ENCODE data around the gene ABCA7.

ABCA7 gene

DNA sequence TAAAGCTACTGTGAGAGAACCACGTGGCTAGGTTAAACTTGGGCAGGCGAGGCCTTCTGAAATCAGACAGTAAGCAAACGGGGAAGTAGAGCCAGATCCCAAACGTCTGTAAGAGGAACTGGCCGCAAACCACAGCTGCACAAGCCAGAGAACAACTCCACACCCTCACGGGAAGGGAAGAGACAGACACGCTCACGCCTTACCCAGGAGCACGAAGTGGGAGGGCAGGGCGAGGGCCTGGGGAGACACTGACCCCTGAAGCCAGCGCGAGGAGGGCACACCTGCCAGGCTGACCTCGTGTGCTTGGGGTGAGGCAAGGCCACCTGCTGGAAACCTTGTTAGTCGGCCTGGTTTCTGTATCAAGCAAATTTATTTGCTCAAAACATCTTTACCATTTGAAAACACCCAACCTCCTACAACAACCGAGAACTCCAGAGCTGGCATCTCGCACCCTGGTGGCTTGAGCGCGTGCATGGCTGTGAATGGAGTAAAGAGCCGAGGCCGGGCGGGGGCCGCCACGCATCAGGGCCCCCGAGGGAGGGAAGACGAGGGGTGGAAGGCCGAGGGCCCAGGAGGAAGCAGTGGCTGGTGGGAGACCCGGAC is 48.0 kb downstream of the ABCA7 start:
- no peak for DNase-seq (ENCODE audit: low spot score)

DNA sequence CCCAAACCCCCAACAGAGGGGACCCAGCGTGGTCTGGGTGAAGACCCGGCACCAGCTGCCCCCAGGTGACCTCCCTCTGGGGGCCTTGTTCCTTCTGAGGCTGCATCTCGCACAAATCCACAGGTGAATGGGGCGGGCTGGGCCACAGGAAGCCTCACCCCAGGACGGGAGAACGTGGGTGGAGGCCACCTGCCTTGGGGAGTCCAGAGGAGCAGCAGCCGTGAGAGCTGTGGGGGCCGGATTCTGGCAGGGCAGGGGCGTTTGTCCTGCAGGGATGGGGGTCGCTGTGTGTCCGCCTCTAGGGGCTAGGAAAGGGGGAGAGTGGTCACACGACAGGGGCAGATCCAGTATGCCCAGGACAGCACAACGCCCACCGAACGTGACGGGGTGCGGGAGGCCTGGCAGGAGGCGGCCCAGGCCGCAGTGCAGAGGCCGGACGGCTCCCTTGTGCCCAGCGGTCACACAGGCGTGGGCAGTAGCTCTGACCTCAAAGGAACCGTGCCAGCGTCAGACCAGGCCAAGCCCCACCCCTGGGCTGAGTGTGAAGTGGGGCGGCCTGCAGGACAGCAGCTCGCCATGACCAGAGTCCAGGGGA is 48.6 kb downstream of the ABCA7 start:
- DNase-seq (ENCODE audit: low spot score): no peak

DNA sequence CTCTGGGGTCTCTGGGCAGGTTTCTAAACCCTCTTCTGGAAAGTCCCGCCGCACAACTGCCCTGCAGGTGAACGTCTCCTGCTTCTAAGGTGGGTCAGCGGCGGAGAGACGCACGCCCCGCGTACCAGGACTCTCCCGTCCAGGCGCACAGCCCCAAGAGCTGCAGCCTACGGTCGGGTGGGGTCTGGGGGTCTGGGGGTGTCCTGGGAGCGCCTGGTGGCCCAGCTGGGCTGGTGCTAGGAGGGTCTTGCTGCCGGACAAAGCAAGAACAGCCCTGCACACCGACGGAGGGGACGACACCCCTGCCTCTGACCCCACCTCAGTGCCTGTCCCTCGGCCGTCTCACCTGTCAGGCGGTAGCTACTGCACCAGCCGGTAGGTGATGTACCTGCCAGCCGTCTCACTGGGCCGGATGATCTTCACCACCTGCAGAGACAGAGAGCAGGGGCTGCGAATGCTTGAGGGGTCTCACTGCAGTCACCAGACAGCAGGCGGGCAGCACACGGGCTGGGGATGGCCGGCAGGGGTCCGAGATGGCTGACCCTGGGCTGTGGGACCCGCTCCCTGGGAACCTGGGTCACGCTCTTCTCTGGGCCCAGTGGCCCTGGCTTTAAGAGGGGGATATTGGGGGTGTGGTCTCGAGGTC is 49.3 kb downstream of the ABCA7 start:
- no peak for DNase-seq (ENCODE audit: low spot score)

DNA sequence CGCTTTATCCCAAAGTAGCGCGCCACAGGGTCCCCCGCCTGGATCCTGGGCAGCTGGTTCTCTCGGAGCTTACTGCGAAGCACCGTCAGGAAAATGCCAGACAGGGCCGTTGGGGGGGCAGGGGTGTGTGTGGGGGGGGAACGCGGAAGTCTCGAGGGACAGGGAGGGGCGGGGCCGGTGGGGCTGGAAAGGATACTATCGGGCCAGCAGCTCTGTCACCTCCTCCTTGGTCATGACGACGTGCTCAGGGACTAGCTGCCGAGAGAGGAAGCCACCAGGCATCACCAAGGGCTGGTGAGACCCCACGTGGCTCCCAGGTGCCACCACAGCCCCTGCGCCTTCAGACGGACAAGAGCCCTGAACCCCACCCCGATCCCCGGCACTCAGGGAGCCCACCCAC is 50.0 kb downstream of the ABCA7 start:
- no peak for DNase-seq (ENCODE audit: low spot score)

DNA sequence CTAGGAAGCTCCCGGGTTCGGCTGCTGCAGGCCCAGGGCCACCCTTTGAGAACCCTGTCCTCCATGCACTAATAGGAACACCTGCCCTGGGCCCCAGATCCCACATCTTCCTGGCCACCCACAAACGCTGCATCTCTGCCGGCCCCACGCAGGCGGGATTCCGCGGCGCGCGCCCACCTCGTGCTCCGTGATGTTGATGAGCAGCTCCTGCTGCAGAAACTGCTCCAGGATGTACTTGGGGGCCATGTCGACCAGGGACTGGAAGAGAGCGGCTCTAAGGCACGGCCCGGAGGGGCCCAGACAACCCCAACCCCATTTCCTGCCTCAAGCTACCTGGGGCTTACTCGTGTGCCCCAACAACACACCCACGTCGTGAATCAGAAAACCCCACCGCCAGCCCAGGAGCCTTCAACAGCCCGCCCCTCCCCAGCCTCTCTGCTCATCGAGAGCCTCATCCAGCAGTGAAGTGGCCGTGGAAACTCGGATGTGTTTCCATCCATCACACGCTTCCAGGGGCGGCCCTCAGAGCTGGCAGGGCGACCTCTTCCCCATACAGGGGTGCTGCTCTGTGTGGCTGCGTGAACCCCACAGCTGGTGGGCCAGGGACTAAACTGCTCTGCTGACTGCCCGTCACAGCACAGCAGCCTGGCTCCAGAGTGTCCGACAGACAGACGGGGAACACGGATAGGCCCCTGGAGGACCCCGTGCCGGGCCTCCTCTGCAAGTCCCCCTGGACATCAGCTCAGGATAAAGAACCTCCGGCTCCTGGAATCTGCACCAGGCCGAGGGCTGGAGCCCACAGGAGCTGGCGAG is 51.0 kb downstream of the ABCA7 start:
- DNase-seq (ENCODE audit: low spot score): no peak

DNA sequence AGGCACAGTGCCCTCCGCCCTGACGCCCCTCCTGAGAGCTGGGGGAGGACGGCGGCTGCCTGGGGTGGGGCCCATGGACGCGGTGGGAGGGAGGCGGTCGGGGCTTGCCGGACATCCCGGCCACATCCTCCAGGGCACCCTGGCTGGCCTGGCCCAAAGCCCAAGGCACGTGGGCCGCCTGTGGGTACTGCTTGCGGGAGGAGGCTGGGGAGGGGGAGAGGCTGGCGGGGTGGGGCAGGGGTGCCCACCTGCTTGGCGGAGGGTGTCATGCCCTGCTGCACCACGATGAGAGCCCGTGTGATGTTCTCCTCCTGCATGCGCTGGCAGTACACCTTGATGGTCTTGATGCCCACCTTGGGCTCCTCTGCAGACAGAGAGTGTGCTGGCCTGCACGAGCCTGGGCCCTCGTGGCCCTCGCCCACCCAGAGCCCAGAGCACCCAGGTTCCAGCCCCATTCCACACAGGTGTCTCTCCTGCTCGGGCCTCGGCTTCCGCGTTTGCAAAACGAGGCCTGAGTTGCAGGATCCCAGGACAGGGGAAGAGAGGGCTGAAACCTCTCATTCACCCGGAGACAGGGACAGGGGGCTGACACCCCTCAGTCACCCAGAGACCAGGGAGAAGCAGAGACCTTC is 51.8 kb downstream of the ABCA7 start:
- no peak for DNase-seq (ENCODE audit: low spot score)

DNA sequence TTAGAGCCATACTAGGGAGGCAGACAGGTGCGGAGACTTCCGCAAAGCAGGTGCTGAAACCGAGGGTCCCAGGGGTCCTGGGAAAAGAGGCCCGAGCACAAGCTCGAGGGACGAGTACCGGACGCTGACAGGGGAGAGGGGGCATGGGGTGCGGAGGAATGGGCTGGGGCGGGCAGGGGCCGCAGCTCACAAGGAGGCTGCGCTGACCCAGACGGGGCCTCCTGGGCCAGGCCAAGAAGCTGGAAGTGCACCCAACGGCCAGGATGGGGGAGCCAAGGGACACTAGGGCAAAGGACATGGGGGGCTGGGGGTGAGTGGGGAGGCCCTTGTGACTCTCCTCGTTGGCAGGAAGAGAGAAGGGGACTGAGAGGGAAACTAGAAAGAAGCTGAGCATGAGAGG is 53.4 kb downstream of the ABCA7 start:
- no peak for DNase-seq (ENCODE audit: low spot score)

DNA sequence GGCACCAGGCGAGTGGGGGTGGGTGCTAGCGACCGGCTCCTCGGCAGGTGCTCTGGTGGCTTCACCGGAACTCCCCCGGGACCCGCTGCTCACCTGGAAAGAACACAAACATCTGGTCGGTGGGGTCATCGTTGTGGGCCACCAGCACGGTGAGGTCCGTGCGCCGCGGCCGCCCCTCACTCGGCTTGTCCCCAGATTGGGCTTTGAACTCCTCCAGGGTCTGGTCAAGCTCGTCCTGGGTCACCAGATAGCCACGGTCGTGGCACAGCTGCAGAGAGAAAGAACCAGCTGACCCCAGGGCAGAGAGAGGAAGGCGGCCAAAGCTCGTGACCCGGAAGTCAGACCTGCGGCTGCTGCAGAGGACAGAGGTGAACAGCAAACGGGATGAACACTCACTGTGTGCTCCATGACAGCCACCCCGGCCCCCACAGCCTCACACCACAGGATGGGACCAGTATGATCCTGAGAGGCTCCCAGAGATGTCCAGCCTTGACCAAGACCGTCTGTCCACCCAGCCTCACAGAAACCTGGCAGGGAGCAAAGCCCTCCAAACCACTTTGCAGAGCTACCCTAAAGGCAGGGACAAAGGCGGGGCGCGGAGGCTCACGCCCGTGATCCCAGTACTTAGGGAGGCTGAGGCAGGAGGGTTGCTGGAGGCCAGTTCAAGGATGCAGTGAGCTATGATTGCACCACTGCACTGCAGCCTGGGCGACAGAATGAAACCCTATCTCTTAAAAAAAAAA is 54.1 kb downstream of the ABCA7 start:
- DNase-seq (ENCODE audit: low spot score): no peak

DNA sequence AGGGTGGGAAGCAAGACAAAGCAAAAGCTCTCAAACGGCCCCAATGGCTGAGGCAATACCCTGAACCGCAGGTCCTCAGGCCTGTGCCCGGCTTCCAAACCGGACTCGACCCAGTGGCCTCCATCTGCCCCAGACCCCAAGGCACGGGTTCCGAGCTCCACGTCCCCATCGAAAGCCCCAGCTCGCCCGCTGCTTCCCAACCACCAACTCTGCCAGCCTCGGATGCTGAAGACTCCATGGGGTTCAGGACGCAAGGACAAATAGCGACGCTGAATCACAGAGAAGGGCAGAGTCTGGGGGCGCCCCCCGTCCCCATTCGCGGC is 54.7 kb downstream of the ABCA7 start:
- no peak for DNase-seq (ENCODE audit: low spot score)

DNA sequence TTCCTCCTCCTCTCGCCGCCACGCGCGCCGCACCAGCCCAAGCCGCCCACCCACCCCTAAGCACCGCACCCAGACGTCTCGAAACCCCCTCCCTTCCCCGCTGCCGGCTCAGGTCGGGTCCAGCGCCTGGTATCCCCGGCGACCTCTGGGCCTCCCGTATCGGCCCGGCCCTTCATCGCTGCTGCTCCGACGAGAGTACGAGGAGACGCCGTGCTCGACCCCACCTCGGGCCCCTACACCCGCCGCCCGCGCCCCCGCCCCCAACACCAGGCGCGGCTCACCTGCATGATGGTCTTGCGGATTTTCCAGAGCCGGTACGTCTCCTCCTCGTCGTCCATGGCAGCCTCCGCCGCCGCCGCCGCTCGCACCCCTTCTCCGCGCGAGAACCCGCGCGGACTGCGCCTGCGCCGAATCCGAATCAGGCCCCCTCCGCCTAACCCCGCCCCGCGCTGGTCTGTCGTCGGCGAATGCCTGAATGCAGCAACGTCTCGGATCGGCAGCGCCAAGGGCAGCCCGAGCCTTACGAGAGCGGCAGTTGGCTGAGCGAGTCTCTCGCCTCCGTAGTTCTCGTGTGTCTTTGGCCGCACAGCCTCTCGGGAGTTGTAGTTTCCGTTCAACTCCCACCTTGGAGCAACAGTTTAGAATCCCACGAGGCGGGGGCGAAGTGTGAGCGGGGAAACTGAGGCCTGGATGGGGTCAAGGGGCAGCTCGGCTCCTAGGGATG is 55.2 kb downstream of the ABCA7 start, which contains the start of gene POLR2E:
TSS of gene POLR2E (minus strand) at position 398 of the 724 bp plus-strand sequence. CDS start at position 338, 60 bp downstream.
- DNase-seq (ENCODE audit: low spot score): peak; percentile 98

DNA sequence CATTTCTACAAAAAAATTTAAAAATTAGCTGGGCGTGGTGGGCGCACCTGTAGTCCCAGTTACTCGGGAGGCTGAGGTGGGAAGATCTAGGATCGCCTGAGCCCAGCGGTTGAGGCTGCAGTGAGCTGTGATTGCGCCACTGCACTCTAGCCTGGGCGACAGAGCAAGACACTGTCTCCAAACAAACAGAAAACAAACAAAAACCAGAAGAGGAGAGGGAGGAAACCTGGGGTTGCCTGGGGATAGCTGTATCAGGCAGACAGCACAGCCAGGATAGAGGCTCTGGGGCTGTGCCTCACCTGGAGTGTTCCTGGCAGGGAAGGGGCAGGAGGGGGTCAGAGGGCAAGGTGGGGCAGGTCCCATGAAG is 57.9 kb downstream of the ABCA7 start:
- no peak for DNase-seq (ENCODE audit: low spot score)

DNA sequence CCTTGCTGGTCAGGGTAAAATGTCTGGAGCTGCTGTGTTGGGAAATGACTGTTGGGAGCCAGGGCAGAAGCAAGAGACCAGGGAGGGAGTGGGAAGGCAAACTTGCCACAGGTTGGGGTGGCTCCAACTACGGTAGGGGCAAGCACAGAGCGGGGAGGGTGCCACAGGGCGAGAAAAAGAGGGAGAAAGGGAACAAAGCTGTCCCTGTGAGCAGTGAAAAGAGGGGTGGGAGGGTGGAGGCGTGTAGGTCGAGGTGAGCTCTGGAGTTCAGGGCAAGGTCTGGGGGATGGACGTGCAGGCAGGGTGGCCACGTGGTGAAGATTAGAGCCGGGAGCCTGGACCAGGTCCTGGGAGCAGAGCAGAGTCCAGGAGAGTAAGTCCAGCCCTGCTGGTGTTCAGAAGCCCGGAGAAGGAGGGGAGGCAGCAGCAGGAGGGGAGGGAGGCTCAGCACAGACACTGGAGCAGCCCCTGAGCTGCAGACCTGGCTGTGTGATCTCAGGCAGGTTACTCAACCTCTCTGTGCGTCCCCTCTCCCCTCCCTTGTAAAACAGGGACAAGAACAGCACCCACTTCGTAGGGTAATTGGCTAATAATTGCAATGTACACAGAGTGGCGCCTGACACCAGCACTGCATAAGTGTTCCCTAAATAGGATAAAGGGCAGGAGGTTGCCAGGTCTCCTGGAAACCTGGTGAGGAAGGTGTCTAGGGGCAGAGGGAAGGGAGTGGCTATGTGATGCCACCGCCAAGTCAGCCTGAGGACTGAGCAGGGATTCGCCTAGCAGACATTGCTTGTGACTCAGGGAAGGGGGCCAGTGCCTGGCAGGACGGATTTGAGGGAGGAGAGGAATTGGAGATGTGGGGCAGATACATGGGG is 58.5 kb downstream of the ABCA7 start:
- no peak for DNase-seq (ENCODE audit: low spot score)

DNA sequence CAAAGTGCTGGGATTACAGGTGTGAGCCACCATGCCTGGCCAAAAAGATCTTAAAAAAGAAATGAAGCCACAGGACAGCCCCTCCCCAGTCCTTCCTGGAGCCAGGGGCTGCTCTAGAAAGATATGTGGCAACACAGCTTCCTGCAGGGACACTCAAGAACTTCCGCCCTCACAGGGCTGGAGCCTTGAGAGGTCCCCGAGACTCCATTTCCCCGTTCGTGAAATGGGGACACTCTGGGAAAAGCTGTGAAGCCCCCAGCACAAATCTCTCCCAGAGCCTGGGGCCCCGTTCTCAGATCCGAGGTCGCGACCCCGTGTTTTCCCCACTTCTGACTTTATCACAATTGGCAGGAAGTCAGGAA is 61.4 kb downstream of the ABCA7 start:
- no peak for DNase-seq (ENCODE audit: low spot score)

DNA sequence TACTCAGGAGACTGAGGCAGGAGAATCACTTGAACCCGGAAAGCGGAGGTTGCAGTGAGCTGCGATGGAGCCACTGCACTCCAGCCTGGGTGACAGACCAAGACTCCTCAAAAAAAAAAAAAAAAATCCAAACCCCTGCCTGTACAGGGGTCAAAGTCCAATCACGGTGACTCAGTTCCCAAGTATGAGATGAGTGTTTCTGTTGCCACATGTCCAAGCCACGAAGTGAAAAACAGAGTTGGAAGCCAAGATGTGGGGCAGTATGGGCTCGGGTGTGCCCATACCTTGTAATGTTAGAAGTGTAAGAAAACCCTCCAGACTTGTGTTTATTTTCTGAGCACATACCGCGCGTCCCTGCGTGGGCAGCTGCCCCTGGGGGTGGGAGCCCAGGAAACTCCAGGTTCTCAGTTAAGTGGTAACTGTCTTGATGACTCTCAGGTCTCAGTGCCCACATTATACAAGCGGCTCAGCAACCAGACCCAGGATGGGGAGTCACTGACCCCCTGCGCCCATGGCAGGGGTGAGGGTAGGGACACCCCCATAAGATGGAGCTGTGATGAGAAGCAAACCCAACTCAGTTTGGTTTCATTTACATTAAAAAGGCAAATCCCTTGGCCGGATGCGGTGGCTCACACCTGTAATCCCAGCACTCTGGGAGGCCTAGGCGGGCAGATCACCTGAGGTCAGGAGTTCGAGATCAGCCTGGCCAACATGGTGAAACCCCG is 62.7 kb downstream of the ABCA7 start:
- no peak for DNase-seq (ENCODE audit: low spot score)

DNA sequence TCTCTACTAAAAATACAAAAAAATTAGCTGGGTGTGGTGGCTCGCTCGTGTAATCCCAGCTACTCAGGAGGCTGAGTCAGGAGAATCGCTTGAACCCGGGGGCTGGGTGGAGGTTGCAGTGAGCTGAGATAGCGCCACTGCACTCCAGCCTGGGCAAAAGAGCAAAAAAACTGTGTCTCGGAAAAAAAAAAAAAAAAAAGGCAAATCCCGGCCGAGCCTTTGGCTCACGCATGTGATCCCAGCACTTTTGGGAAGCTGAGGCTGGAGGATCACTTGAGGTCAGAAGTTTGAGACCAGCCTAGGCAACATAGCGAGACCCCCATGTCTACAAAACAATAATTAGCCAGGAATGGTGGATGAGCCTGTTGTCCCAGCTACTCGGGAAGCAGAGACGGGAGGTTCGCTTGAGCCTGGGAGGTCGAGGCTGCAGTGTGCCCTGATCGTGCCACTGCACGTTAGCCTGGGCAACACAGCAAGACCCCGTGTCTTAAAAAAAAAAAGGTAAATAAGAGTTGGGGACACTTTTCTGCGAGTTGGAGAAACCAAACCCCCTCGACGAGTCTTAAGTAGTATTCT is 63.3 kb downstream of the ABCA7 start:
- DNase-seq (ENCODE audit: low spot score): no peak

DNA sequence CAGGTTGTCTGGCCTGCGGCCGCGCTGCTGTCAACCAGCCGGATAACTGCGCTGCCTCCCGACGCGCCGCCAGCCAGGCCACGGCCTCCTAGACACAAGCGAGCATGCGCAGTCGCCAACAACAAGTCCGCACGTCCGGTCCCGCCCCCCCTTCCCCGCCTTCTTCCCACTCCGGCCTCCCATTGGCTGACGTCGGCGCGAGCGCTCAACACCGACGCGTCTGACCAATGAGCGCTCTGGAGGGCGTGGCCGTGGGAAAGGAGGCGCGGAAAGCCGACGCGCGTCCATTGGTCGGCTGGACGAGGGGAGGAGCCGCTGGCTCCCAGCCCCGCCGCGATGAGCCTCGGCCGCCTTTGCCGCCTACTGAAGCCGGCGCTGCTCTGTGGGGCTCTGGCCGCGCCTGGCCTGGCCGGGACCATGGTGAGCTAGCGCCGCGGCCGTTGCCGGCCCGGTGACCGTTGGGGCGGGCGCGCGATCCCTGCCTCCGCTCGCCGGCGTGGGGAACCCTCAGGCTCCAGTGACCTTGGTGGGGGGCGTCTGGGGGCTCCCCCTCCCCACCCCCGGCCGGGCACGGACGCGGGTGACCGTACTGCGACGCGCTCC is 63.9 kb downstream of the ABCA7 start, which contains the start of gene GPX4:
TSS of gene GPX4 (plus strand) at position 287 of the 603 bp plus-strand sequence. CDS start at position 337, 50 bp downstream.
- peak; percentile 98 for DNase-seq (ENCODE audit: low spot score)

DNA sequence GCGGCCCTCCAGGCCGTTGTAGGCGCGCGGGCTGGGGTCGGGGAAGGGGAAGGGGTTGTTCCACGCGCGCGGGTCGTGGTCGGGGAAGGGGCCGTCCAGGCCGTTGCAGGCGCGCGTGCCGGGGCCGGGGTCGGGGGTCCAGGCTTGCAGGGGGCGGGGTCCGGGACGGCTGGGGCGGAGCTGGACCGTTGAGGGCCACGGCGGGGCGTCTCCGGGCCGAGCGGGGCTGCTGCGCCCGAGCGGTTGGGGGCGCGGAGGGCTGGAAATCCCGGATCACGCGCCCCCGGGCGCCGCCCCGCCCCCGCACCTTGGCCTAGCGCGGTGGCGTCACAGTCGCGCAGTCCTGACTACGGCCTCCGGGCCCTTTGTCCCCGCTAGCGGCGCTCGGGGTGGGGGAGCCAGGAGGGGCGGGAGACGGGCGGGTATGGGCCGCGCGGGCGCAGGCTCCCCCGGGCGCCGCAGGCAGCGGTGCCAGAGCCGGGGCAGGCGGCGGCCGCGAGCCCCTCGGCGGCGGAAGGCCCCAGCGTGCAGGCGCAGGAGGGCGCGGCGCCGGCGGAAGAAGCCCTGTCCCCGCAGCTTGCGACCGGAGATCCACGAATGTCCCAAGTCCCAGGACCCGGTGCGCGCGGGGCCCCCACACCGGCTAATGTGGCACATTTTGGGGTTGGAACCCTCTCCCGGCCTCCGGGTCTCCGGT is 64.6 kb downstream of the ABCA7 start:
- peak; percentile 94 for DNase-seq (ENCODE audit: low spot score)

All from iPS-NIHi11 (cell line).